ENCODE results near the gene UQCR10.

Gene UQCR10

DNA sequence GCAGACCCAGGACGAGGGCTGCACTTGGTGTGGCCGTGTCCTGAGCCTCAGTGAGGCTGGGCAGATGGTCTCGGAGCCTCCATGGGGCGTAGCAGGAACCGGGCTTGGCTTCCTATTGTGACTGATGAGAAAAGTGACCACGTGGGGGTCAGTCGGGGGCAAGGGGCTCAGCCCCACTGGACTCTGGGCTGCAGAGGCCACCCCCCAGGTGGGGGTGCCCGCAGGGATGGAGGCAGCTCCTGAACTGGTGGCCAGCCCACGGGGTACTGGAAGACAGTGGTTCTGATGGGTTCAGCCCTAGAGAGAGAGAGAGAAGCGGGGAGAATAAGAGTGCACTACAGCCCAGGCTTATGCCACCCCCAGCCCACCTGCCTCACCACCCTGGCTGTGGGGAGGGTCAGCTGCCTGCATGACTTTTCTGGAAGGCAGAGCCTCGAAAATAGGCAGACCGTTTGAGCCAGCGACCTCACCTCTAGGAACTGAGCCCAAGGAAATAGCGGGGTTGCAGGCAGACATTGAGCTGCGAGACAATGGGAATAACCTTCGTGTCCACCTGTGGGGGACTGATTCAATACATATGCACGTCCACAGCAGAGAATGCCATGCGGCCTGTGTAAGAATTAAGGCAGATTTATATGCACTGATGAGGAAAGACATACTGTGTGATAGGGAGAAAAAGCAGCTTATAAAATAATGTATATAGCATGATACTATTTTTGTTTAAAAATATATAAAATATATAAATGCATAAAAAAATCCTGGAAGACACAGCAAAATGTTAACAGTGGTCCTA is 35.9 kb upstream of the UQCR10 start:
- no peak for TF ChIP-seq ZNF274 (IDR thresholded peaks at IDR 0.05; ENCODE audit: low read depth, low read length)
- H3K4me3 ChIP-seq (ENCODE audit: low read length) = no peak overlapping the region

DNA sequence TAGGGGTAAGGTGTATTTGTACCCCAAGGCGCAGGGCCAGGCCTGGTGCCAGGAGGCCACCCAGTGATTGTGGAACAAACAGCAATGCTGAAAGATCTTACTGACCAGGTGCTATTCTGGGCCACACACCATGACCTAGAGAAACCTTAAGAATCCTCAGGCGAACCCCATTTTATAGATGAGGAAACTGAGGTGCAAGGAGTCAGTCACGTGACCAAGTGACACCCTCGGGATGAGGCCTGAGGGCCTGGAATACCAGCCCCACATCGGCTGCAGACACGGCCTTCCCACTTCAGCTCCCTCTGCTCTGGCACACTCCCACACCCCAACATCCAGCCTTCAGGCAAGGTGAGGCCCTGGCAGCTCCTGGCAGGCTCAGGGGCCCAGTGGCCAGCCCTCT is 34.3 kb upstream of the UQCR10 start:
- H3K4me3 ChIP-seq (ENCODE audit: low read length) = no peak overlapping the region
- TF ChIP-seq ZNF274 (IDR thresholded peaks at IDR 0.05; ENCODE audit: low read depth, low read length) = no peak

DNA sequence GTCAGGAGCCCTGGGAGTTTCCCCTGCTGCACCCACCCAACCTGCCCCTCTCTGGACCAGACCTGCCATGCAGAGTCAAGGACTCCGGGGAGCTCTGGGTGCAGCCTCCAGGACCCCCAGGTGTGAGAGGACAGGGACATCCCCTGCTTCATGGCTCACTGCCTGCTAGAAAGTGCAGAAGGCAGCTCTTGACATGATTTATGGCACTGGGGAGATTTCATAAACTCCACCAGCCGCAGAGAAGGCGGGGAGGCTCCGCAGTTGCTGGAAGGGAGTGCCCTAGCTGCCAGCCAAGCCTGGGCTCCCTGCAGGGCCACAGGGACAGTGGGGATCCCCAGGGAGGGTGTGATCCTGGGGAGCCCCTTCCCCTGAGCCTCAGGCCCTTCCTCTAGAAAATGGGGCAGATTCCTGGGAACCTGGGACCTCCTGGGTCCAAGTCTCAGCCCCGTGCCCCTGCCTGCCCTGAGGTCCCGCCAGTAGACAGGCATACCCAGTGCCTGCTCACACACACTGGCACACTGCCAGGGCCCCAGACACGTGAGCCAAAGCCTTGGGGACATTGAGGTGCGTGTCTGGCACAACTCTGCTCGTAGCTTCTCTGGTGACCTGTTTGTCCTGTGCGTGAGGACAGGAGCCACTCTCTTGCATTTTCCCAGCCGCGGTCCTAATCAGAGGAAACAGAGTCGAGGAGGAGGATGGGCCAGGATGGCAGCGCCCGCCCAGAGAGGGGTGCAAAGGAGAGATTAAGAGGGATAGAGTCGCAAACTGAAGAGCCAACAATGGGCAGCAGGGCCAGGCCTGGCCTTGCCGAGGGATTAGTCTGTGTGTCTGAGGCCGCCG is 33.6 kb upstream of the UQCR10 start:
- H3K4me3 ChIP-seq (ENCODE audit: low read length) = no peak overlapping the region
- no peak for TF ChIP-seq ZNF274 (IDR thresholded peaks at IDR 0.05; ENCODE audit: low read depth, low read length)

DNA sequence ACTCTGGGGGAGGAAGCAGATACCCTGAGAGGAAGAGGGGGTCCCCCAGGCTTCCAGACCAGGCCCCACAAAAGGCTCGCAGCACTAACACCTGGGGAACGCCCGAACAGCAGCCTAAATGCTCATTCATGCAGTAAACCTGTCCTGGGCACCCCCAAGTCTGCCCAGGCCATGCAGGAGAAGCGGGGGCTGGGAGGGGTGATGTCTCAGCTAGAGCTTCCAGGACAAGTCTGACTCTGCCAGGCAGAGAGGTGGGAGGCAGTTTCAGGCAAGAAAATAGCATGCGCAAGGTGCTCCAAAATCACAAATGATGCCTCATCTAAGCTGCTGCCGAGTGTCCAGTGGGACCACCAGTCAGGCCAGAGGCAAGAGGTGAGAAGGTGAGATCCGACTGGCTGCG is 32.8 kb upstream of the UQCR10 start:
- no peak for TF ChIP-seq ZNF274 (IDR thresholded peaks at IDR 0.05; ENCODE audit: low read depth, low read length)
- H3K4me3 ChIP-seq (ENCODE audit: low read length) = no peak overlapping the region

DNA sequence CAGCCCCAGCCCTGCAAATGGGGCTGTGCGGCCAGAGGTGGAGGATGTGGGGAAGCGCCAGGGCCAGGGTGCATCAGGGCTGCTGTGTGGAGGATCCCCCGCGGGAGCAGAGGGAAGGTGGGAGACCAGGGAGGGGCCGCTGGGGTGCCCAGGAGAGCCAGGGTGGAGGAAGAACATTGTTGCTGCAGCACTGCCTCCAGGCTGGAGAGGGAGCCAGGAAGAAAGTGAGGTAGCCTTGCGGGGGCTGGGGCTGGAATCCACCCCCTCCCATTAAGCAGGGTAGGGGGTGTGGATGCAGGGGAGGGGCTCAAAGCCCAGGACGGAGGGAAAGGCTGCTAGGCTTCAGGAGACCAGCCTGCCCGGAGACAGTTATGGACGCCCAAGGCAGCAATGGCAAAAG is 32.3 kb upstream of the UQCR10 start:
- TF ChIP-seq ZNF274 (IDR thresholded peaks at IDR 0.05; ENCODE audit: low read depth, low read length) = no peak
- H3K4me3 ChIP-seq (ENCODE audit: low read length) = no peak overlapping the region

DNA sequence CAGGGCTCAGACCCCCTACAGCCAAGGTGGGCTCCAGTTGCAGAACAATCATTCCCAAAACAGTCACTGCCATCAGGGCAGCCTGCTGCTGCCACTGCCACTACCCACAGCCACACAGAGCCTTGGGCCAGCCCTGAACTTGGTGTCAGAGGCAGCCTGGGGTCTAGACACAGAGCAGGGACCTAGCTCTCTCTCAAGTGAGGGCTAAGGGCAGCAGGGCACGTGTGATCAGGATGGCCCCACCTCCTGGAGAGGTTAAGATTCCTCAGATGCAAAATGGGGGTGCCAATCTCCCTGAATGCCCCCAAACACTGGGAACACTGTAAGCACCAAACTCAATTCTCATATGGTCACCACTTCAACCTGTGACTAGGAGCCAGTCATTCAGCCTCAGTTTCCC is 31.8 kb upstream of the UQCR10 start:
- TF ChIP-seq ZNF274 (IDR thresholded peaks at IDR 0.05; ENCODE audit: low read depth, low read length) = no peak
- no peak overlapping the region for H3K4me3 ChIP-seq (ENCODE audit: low read length)

DNA sequence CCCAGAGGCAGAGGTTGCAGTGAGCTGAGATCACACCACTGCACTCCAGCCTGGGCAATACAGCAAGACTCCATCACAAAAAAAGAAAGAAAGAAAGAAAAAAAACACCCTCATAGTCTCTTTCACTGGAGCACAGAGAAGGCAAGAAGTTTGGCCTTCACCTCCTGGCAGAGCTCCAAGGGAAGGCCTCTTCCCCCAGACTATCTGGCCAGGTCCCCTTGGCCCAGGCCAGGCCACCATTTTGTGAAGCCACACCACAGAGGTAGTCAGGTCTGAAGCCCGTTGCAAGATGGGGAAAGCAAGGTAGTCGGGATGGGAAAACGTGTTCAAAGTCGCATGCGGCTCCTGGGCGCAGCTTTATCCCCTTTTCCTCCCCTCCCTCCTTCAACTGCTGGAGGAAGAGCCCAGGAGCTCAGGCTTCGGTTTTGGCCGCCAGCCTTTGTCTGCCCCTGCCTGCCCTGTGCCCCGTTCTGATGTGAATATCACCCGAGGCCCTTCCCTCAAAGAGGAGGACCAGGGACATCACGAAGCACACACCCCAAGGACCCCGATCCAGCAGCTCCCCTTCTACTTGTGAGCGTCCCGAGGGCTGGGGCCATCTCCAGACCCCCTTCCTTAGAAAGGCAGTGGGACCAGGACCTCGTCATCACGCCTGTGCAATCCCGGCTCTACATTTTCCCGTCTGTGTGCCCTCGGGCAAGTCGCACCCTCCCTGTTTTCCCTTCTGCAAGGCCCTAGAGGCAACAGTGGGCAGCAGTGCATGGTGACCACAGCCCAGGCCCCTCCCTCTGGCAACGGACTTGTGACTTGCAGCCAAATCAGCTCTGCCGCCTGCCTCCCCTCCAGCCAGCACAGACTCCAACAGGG is 29.7 kb upstream of the UQCR10 start:
- no peak for TF ChIP-seq ZNF274 (IDR thresholded peaks at IDR 0.05; ENCODE audit: low read depth, low read length)
- H3K4me3 ChIP-seq (ENCODE audit: low read length) = no peak overlapping the region

DNA sequence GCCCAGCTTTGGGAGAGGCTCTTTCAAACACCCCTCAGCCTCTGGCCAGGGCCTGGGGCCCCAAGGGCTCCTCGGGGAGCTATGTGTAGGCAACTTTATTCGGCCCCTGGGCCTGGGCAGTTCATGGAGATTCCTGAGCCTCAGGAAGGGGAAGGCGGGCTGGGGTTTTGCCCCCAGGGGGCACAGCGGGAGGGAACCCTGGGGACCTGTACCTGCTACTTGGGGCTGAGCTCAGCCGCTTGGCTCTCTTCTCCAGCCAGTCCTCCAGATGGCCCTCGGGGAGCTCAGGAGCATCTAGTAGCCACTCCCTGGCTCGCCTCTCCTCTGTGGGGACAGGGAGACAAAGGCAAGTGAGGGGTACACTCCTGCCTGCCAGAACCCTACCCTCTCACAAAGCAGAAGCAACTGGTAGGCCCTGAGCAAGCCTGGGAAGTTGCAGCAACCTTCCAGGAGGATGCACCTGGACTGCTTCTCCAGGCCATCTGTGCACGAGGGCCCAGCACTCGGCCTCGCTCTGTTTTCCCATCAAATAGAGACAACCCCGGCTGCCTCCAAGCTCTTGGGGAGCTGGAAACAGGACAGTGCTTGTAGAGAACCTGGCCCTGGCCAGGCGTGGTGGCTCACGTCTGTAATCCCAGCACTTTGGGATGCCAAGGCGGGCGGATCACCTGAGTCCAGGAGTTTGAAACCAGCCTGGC is 28.9 kb upstream of the UQCR10 start:
- no peak overlapping the region for H3K4me3 ChIP-seq (ENCODE audit: low read length)
- no peak for TF ChIP-seq ZNF274 (IDR thresholded peaks at IDR 0.05; ENCODE audit: low read depth, low read length)

DNA sequence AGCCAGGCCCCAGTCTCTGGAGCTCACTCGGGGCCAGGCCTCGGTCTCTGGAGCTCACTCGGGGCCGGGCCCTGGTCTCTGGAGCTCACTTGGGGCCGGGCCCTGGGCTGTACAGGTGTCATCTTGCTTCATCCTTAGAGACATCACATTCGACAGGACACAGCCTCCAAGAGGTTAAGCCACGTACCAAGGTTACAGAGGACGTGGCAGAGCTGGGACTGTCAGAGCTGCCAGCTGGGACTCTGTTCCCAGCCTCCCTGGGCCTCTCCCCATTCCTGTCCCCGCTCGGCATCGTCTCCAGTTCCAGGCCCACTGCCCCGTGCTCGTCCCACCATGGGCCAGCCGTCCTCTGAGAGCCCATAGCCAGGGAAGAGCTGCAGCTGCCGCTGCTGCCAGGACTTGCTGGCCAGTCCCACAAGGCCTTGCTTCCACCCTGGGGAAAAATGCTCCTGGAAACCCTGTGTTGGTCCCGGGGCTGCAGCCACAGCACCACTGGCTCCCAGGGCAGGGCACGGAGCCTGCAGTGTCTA is 27.8 kb upstream of the UQCR10 start:
- H3K4me3 ChIP-seq (ENCODE audit: low read length) = no peak overlapping the region
- no peak for TF ChIP-seq ZNF274 (IDR thresholded peaks at IDR 0.05; ENCODE audit: low read depth, low read length)

DNA sequence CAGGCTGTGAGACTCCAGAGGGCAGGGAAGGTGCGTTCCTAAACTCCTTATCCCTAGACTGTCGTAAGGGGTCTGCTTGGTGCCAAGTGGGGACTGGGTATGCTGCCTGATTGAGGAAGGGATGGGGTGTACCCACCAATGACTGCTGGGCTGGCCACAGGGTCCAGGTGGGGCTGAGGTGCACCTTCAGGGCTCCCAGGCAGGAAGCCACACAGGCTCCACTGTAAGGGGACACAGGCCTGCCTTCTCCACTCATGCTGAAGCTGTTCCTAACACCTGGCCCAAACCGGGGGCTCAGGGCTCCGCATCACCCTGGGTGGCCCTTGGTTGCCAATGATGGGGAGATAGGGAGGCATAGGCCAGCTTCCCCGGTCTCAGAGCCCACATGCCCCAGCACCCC is 27.0 kb upstream of the UQCR10 start:
- no peak overlapping the region for H3K4me3 ChIP-seq (ENCODE audit: low read length)
- TF ChIP-seq ZNF274 (IDR thresholded peaks at IDR 0.05; ENCODE audit: low read depth, low read length) = no peak

DNA sequence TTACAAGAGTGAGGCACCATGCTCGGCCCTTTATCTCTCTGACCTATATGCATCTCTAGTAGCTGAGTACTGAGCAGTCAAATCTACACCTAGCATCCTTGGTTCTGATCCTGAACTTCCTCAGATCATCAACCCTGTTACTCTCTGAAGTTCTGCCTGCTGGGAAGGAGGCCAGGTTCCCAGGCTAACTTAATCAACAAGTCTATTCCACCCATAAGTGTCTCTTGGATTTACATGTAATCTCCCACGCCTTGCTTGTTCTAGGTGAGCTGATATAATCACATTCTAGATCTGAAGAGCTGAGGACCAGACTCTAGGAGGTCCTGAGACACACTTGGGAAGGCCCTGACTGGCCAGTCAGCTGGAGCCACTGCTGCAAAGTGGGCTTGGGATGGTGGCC is 25.2 kb upstream of the UQCR10 start:
- TF ChIP-seq ZNF274 (IDR thresholded peaks at IDR 0.05; ENCODE audit: low read depth, low read length) = no peak

DNA sequence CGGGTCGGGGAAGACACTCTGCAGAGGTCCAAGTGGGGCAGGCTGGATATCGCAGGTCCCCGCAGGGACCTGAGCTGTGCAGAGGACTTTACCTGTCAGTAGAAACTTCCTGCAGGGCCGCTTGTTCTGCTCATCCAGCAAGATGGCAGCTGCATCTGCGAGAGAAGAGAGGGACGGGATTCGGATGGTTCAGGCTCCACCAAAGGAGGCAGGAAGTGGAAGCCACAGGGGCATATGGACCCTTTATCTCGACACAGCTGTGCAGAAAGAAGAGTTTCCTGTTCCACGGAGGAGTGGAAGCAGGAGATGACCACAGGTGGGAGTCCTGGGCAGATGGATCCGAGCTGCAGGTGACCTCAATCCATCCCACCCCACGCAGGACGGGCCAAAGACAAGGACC is 24.8 kb upstream of the UQCR10 start:
- H3K4me3 ChIP-seq (ENCODE audit: low read length) = no peak overlapping the region

More for the DNA sequence above, 25.2 kb upstream of the UQCR10 start:
- no peak overlapping the region for H3K4me3 ChIP-seq (ENCODE audit: low read length)

DNA sequence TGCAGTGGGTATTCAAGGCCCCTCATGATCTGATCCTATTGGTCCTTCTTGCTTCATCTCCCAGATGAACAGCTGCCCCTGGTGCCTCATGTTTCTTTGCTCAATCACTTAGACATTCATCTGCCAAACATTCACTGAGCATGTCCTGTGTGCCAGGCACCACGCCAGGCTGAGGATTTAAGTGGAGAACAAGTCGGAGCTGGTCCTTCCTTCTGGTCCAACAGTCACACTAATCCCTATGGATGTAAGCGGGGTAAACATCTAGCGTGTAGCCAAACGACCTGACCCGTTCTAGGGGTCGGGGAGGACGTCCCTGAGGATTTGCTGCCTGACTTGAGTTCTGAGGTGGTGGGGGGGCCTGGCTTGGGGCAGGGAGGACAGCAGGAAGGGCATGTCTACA is 22.3 kb upstream of the UQCR10 start:
- TF ChIP-seq ZNF274 (IDR thresholded peaks at IDR 0.05; ENCODE audit: low read depth, low read length) = no peak
- H3K4me3 ChIP-seq (ENCODE audit: low read length) = no peak overlapping the region

More for the DNA sequence above, 24.8 kb upstream of the UQCR10 start:
- no peak for TF ChIP-seq ZNF274 (IDR thresholded peaks at IDR 0.05; ENCODE audit: low read depth, low read length)
